ENCODE data around the gene ESF1. TPM values are rescaled to one million over a fixed set of nuclear protein-coding genes. Genes with fewer than 3 reads are reported as not detected.

The ESF1 gene
- total and polyA plus RNA-seq, 2 of the 8 experiments (the other 6 are each of a cell fraction or from before 2014, with no cell fraction given) = 1.1 to 32.9 TPM

- TF ChIP-seq TBP (IDR thresholded peaks at IDR 0.05; ENCODE audit: low read depth, low read length) = no peak
- TF ChIP-seq CHD7 (IDR thresholded peaks at IDR 0.05; ENCODE audit: insufficient replicate concordance, low read length) = no peak
- TF ChIP-seq CHD1 (IDR thresholded peaks at IDR 0.05; ENCODE audit: low read depth, low read length) = no peak
- no peak for TF ChIP-seq EGR1 (IDR thresholded peaks at IDR 0.05; ENCODE audit: borderline replicate concordance, low read depth, low read length)
- TF ChIP-seq SRF (IDR thresholded peaks at IDR 0.05; ENCODE audit: low read depth, low read length) = no peak
- no peak for TF ChIP-seq PHF8 (conservative IDR thresholded peaks at IDR 0.05; ENCODE audit: low read depth, low read length)
Measured at GRCh38 chr20:13799040-13799439, 14.3 kb upstream of the ESF1 start (continued).

Data from H1 (cell line).